Neuronal stem cell (in vitro differentiated cells): Measurements from ENCODE around the gene MAP3K4.

Experiments
- DNase-seq: peaks from one replicate; pipeline ENCODE4 v3.0.0-alpha.2; 2013; ENCODE audit warnings: low spot score
- H2AFZ ChIP-seq: one replicate; pipeline ENCODE4 v1.6.1; 2013; ENCODE audit warnings: mild to moderate bottlenecking, low read length, inconsistent platforms
- H2AK5ac ChIP-seq: 2 replicates; pipeline ENCODE4 v1.6.1; 2013; ENCODE audit warnings: low read depth, mild to moderate bottlenecking, inconsistent platforms, low read length, moderate library complexity, mixed read lengths
- H2BK120ac ChIP-seq: 2 replicates; pipeline ENCODE4 v1.6.1; 2013; ENCODE audit warnings: low read depth, mild to moderate bottlenecking, inconsistent platforms, low read length, moderate library complexity, mixed read lengths
- H2BK12ac ChIP-seq: one replicate; pipeline ENCODE4 v1.6.1; 2013; ENCODE audit warnings: low read length, inconsistent platforms
- H2BK15ac ChIP-seq: 2 replicates; pipeline ENCODE4 v1.6.1; 2013; ENCODE audit warnings: mild to moderate bottlenecking, low read length, inconsistent platforms, mixed read lengths
- H2BK5ac ChIP-seq: one replicate; pipeline ENCODE4 v1.6.1; 2013; ENCODE audit warnings: inconsistent platforms, mild to moderate bottlenecking, low read length, moderate library complexity
- H3K14ac ChIP-seq: one replicate; pipeline ENCODE4 v1.6.1; 2013; ENCODE audit warnings: low read length, inconsistent platforms
- H3K18ac ChIP-seq: 2 replicates; pipeline ENCODE4 v1.6.1; 2013; ENCODE audit warnings: low read length, inconsistent platforms
- H3K23ac ChIP-seq: 2 replicates; pipeline ENCODE4 v1.6.1; 2013; ENCODE audit warnings: low read depth, mild to moderate bottlenecking, mixed read lengths, low read length, inconsistent platforms; ENCODE audit not compliant: poor library complexity
- H3K27ac ChIP-seq: replicated peaks from 3 replicates; pipeline ENCODE4 v1.5.1; 2013; ENCODE audit warnings: low read length, inconsistent platforms
- H3K27me3 ChIP-seq, 3 experiments: 2 replicates each; pipeline ENCODE4 v1.6.1; 2013; ENCODE audit warnings: low read length in 3 of 3, mild to moderate bottlenecking in 2 of 3, inconsistent platforms in 1 of 3, low read depth in 1 of 3, mixed read lengths in 1 of 3, moderate library complexity in 1 of 3; ENCODE audit not compliant: control insufficient read depth in 3 of 3, insufficient read depth in 3 of 3
- H3K36me3 ChIP-seq, 2 donors: replicated peaks in 1 of 2; 2 replicates each; pipeline ENCODE4 v1.6.1; 2013; ENCODE audit warnings: low read length in 2 of 2; ENCODE audit not compliant: control insufficient read depth in 2 of 2, insufficient read depth in 2 of 2
- H3K4ac ChIP-seq: 2 replicates; pipeline ENCODE4 v1.6.1; 2013; ENCODE audit warnings: inconsistent platforms, mild to moderate bottlenecking, low read length, moderate library complexity
- H3K4me1 ChIP-seq, 2 donors: 1 replicate in 1 of 2; 2 replicates in 1 of 2; pipeline ENCODE4 v1.6.1; 2013; ENCODE audit warnings: low read length in 2 of 2, low read depth in 1 of 2; ENCODE audit not compliant: control insufficient read depth in 2 of 2, insufficient read depth in 1 of 2
- H3K4me2 ChIP-seq: one replicate; pipeline ENCODE4 v1.6.1; 2013; ENCODE audit warnings: mild to moderate bottlenecking, low read length, inconsistent platforms; ENCODE audit not compliant: insufficient read depth, poor library complexity, severe bottlenecking
- H3K4me3 ChIP-seq, 2 donors: 2 replicates each; pipeline ENCODE4 v1.5.1; 2013; ENCODE audit warnings: low read length in 2 of 2, mild to moderate bottlenecking in 2 of 2, inconsistent platforms in 1 of 2, moderate library complexity in 1 of 2
- H3K79me1 ChIP-seq: one replicate; pipeline ENCODE4 v1.6.1; 2013; ENCODE audit warnings: low read depth, mild to moderate bottlenecking, inconsistent platforms, low read length, moderate library complexity
- H3K9ac ChIP-seq: one replicate; pipeline ENCODE4 v1.6.1; 2013; ENCODE audit warnings: mild to moderate bottlenecking, low read depth, low read length, inconsistent platforms; ENCODE audit not compliant: poor library complexity
- H3K9me3 ChIP-seq, 2 donors: replicated peaks in 1 of 2; 2 replicates each; pipeline versions ENCODE3 to v1.6.1; 2013; ENCODE audit warnings: low read length in 2 of 2, mild to moderate bottlenecking in 2 of 2, inconsistent platforms in 1 of 2, low read depth in 1 of 2, mixed read lengths in 1 of 2, moderate library complexity in 1 of 2; ENCODE audit not compliant: control insufficient read depth in 2 of 2, insufficient read depth in 1 of 2
- H4K8ac ChIP-seq: one replicate; pipeline ENCODE4 v1.6.1; 2013; ENCODE audit warnings: low read depth, mild to moderate bottlenecking, inconsistent platforms, low read length, moderate library complexity
- H4K91ac ChIP-seq: one replicate; pipeline ENCODE4 v1.6.1; 2013; ENCODE audit warnings: low read length, low read depth, mild to moderate bottlenecking, inconsistent platforms; ENCODE audit not compliant: poor library complexity
- WGBS, 2 donors: extraction: QIAGEN DNeasy Blood & Tissue Kit; methylation state at CpG; one replicate each; pipeline ENCODE4 v1.1.7; 2013; ENCODE audit warnings: missing lambda C conversion rate in 2 of 2, mixed read lengths in 1 of 2; ENCODE audit not compliant: insufficient read length in 2 of 2, insufficient replicate concordance in 1 of 2; ENCODE audit errors: extremely low coverage in 2 of 2; 5-methylcytosine and 5-hydroxymethylcytosine counted together

Gene MAP3K4

DNA sequence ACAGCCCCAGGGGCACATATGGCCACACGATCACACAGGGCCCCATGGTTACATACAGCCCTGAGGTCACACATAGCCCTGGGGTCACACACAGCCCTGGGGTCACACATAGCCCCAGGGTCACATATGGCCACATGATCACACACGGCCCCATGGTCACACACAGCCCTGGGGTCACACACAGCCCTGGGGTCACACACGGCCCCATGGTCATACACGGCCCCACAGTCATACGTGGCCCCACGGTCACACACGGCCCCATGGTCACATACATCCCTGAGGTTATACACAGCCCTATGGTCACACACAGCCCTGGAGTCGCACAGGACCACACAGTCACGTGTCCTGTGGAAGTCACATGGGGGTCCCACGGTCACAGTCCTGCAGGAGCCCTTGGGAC, 162.2 kb downstream of the MAP3K4 start:
- H3K4me1 ChIP-seq, result no peaks in the 10 kb centered on the region
- no peak overlapping the region for H4K8ac ChIP-seq
- H3K4me3 ChIP-seq, result peak overlapping the region in 1 of 2 donors; percentile 8
- WGBS, 2 donors, result no CpG with 5 or more reads among the region's 10 CpGs
- no peak overlapping the region for H3K9ac ChIP-seq
- H2BK12ac ChIP-seq, result no peak overlapping the region
- no peak overlapping the region for H2BK15ac ChIP-seq
- H3K27ac ChIP-seq, result no peak overlapping the region
- peaks cover 0 to 2% of the 10 kb centered on the region in 2 donors for H3K9me3 ChIP-seq
- no peak overlapping the region for H2BK5ac ChIP-seq
- no peak overlapping the region for H3K18ac ChIP-seq
- H4K91ac ChIP-seq, result no peak overlapping the region
- H3K79me1 ChIP-seq, result no peaks in the 10 kb centered on the region
- no peak overlapping the region for H3K4me2 ChIP-seq
- peaks cover 51 to 63% of the 10 kb centered on the region in 2 donors for H3K36me3 ChIP-seq
- peak overlapping the region; percentile 63 for H3K14ac ChIP-seq
- no peak overlapping the region for H2BK120ac ChIP-seq
- no peak overlapping the region for H2AK5ac ChIP-seq
- H2AFZ ChIP-seq, result no peak overlapping the region
- H3K27me3 ChIP-seq, result no peaks in the 10 kb centered on the region
- H3K23ac ChIP-seq, result peak overlapping the region; percentile 76
- no peak for DNase-seq
- H3K4ac ChIP-seq, result no peak overlapping the region

GRCh38 chr6:161154796-161155335, 163.3 kb downstream of the MAP3K4 start:
- Histone ChIP-seq H2AK5ac (no peak overlapping the region), H3K79me1 (no peaks in the 10 kb centered on the region), H3K4me3 (no peak overlapping the region), H4K91ac (no peak overlapping the region), H3K9me3 (peaks cover 0 to 2% of the 10 kb centered on the region in 2 donors), H3K27me3 (no peaks in the 10 kb centered on the region), H3K4me1 (no peaks in the 10 kb centered on the region), H2BK12ac (no peak overlapping the region), H3K27ac (no peak overlapping the region), H2AFZ (no peak overlapping the region), H3K14ac (no peak overlapping the region), H3K36me3 (peaks cover 55 to 63% of the 10 kb centered on the region in 2 donors), H2BK5ac (no peak overlapping the region), H3K18ac (no peak overlapping the region), H3K4ac (no peak overlapping the region), H2BK120ac (no peak overlapping the region), H3K23ac (no peak overlapping the region), H3K4me2 (no peak overlapping the region), H3K9ac (no peak overlapping the region), H2BK15ac (no peak overlapping the region), H4K8ac (no peak overlapping the region)
- no CpG with 5 or more reads among the region's 13 CpGs for WGBS, 2 donors
- DNase-seq, result no peak

DNA sequence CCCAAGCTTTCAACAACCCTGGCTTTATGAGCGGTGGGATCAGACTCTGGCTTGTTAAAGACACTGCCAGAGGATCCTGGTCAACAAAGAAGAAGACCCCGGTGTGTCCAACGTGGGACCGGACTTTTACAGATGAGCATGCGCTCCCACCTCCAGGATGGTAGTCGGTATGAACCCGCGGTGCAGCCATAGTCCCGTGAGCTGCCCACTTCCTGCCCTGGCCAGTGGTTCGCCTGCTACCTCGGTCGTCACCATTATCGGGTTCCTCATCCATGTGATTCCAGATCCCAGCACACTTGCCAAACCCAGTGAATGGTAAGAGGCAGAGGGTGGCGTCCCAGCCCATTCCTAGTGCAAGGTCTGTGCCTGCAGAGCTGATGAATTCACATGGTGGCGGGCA, 169.6 kb downstream of the MAP3K4 start:
- Histone ChIP-seq H3K79me1 (peaks cover 4% of the 10 kb centered on the region), H3K27ac (no peak overlapping the region), H3K9ac (no peak overlapping the region), H3K9me3 (peaks cover 0 to 2% of the 10 kb centered on the region in 2 donors), H3K18ac (no peak overlapping the region), H2AK5ac (no peak overlapping the region), H3K4me3 (no peak overlapping the region), H3K4ac (no peak overlapping the region), H3K27me3 (no peaks in the 10 kb centered on the region), H3K14ac (no peak overlapping the region), H4K91ac (no peak overlapping the region), H3K36me3 (peaks cover 54 to 76% of the 10 kb centered on the region in 2 donors), H3K23ac (no peak overlapping the region), H4K8ac (no peak overlapping the region), H2BK12ac (no peak overlapping the region), H3K4me1 (no peaks in the 10 kb centered on the region), H3K4me2 (no peak overlapping the region), H2AFZ (no peak overlapping the region), H2BK15ac (no peak overlapping the region), H2BK120ac (no peak overlapping the region), H2BK5ac (no peak overlapping the region)
- no peak for DNase-seq
- no CpG with 5 or more reads among the region's 15 CpGs for WGBS, 2 donors

GRCh38 chr6:161161889-161162624, 170.5 kb downstream of the MAP3K4 start:
- Histone ChIP-seq H2BK5ac (no peak overlapping the region), H3K14ac (no peak overlapping the region), H4K8ac (no peak overlapping the region), H3K4me3 (no peak overlapping the region), H3K4me2 (no peak overlapping the region), H3K79me1 (peaks cover 4% of the 10 kb centered on the region), H3K23ac (no peak overlapping the region), H3K9ac (no peak overlapping the region), H3K9me3 (peaks cover 0 to 2% of the 10 kb centered on the region in 2 donors), H2BK120ac (no peak overlapping the region), H4K91ac (no peak overlapping the region), H2BK15ac (no peak overlapping the region), H3K18ac (no peak overlapping the region), H3K27ac (no peak overlapping the region), H3K4me1 (peaks cover 0 to 5% of the 10 kb centered on the region in 2 donors), H3K27me3 (no peaks in the 10 kb centered on the region), H3K36me3 (peaks cover 56 to 79% of the 10 kb centered on the region in 2 donors), H2AFZ (no peak overlapping the region), H2AK5ac (no peak overlapping the region), H2BK12ac (no peak overlapping the region), H3K4ac (no peak overlapping the region)
- DNase-seq, result no peak
- no CpG with 5 or more reads among the region's 16 CpGs for WGBS, 2 donors
